WTC11 (cell line): ENCODE measurements around the gene ANGPTL4. TPM values are rescaled to one million over a fixed set of nuclear protein-coding genes. Genes with fewer than 3 reads are reported as not detected.

Experiments
- ATAC-seq: fragments of 200-7000 bp; cut with Tn5 transposase; 2 replicates; pipeline ENCODE4 v1.10.0; 2021; ENCODE audit warnings: mild to moderate bottlenecking, moderate library complexity
- CTCF ChIA-PET: fragments of 300-600 bp; sonication (Branson Sonifier 250); formaldehyde crosslinking; loops from one replicate; lab custom pipeline; 2021; ENCODE audit warnings: antibody characterized with exemption; lab: Charles Lee
- POLR2A ChIA-PET: fragments of 350-600 bp; sonication (Branson Sonifier 250); formaldehyde crosslinking; loops from one replicate; lab custom pipeline; 2021; ENCODE audit warnings: antibody characterized with exemption; lab: Charles Lee
- DNase-seq: peaks from one replicate; pipeline ENCODE4 v3.0.0; 2021; ENCODE audit warnings: low spot score
- H3K27ac Mint-ChIP-seq: 2 replicates; pipeline ENCODE4 v1.8.0; 2021; ENCODE audit warnings: mixed read lengths
- H3K27me3 Mint-ChIP-seq: 2 replicates; pipeline ENCODE4 v1.8.0; 2021; ENCODE audit warnings: low read depth, mild to moderate bottlenecking, moderate library complexity, mixed read lengths
- H3K36me3 Mint-ChIP-seq: 2 replicates; pipeline ENCODE4 v1.8.0; 2021; ENCODE audit warnings: mixed read lengths
- H3K4me1 Mint-ChIP-seq: 2 replicates; pipeline ENCODE4 v1.8.0; 2022; ENCODE audit warnings: mixed read lengths
- H3K4me3 Mint-ChIP-seq: 2 replicates; pipeline ENCODE4 v1.8.0; 2021; ENCODE audit warnings: mild to moderate bottlenecking, moderate library complexity, mixed read lengths
- H3K9me3 Mint-ChIP-seq: 2 replicates; pipeline ENCODE4 v1.8.0; 2021; ENCODE audit warnings: mixed read lengths
- ELF4 ChIP-seq: sonication (generic); formaldehyde crosslinking; IDR thresholded peaks from 2 replicates; pipeline ENCODE4 v1.8.1; 2022; ENCODE audit warnings: low read depth, mild to moderate bottlenecking, moderate library complexity, missing genetic modification reagents
- FOXJ3 ChIP-seq: sonication (generic); formaldehyde crosslinking; IDR thresholded peaks from 2 replicates; pipeline ENCODE4 v1.9.0; 2021; ENCODE audit warnings: missing genetic modification reagents, mild to moderate bottlenecking, borderline replicate concordance
- JUN ChIP-seq: sonication (generic); formaldehyde crosslinking; IDR thresholded peaks from 2 replicates; pipeline ENCODE4 v1.8.0; 2023; ENCODE audit warnings: mild to moderate bottlenecking, missing genetic modification reagents
- NFE2L1 ChIP-seq: sonication (generic); formaldehyde crosslinking; IDR thresholded peaks from 2 replicates; pipeline ENCODE4 v1.8.1; 2023; ENCODE audit warnings: missing genetic modification reagents
- NFYB ChIP-seq: sonication (generic); formaldehyde crosslinking; conservative IDR thresholded peaks from 2 replicates; pipeline ENCODE4 v1.8.0; 2022; ENCODE audit warnings: low read depth, missing genetic modification reagents
- NR2C2 ChIP-seq: sonication (generic); formaldehyde crosslinking; IDR thresholded peaks from 2 replicates; pipeline ENCODE4 v1.8.0; 2022; ENCODE audit warnings: mild to moderate bottlenecking, missing genetic modification reagents
- RELA ChIP-seq: sonication (generic); formaldehyde crosslinking; IDR thresholded peaks from 2 replicates; pipeline ENCODE4 v1.8.1; 2022; ENCODE audit warnings: missing genetic modification reagents, mild to moderate bottlenecking, borderline replicate concordance
- SMAD4 ChIP-seq: sonication (generic); formaldehyde crosslinking; IDR thresholded peaks from 2 replicates; pipeline ENCODE4 v1.8.0; 2022; ENCODE audit warnings: mild to moderate bottlenecking, missing genetic modification reagents
- SP1 ChIP-seq: sonication (generic); formaldehyde crosslinking; conservative IDR thresholded peaks from 2 replicates; pipeline ENCODE4 v1.8.1; 2022; ENCODE audit warnings: missing genetic modification reagents
- TEAD1 ChIP-seq: sonication (generic); formaldehyde crosslinking; IDR thresholded peaks from 2 replicates; pipeline ENCODE4 v1.8.0; 2022; ENCODE audit warnings: mild to moderate bottlenecking, missing genetic modification reagents
- TEAD4 ChIP-seq: sonication (generic); formaldehyde crosslinking; IDR thresholded peaks from 2 replicates; pipeline ENCODE4 v1.8.0; 2022; ENCODE audit warnings: mild to moderate bottlenecking, missing genetic modification reagents
- ZBTB21 ChIP-seq: sonication (generic); formaldehyde crosslinking; IDR thresholded peaks from 2 replicates; pipeline ENCODE4 v1.8.1; 2023; ENCODE audit warnings: mild to moderate bottlenecking, missing genetic modification reagents, borderline replicate concordance
- ZNF232 ChIP-seq: sonication (generic); formaldehyde crosslinking; IDR thresholded peaks from 2 replicates; pipeline ENCODE4 v1.8.0; 2022; ENCODE audit warnings: mild to moderate bottlenecking, missing genetic modification reagents
- ZNF416 ChIP-seq: fragments of 250-450 bp; sonication (Bioruptor Pico); IDR thresholded peaks from 2 replicates; pipeline ENCODE4 v1.9.0; 2021; ENCODE audit warnings: mild to moderate bottlenecking, inconsistent platforms
- ZNF671 ChIP-seq: fragments of 250-450 bp; sonication (Bioruptor Pico); IDR thresholded peaks from 2 replicates; pipeline ENCODE4 v1.8.0; 2021; ENCODE audit warnings: mild to moderate bottlenecking
- total RNA-seq: library from RNA; stranded (reverse); gene quantifications from 3 replicates; pipeline ENCODE4 v1.2.3, GENCODE V29; 2021
- TF ChIP-seq, protein P1 (sequence below): sonication (generic); formaldehyde crosslinking; IDR thresholded peaks from 2 replicates; pipeline ENCODE4 v1.8.1; 2023; ENCODE audit warnings: mild to moderate bottlenecking, missing genetic modification reagents
- TF ChIP-seq, protein P2 (sequence below): sonication (generic); formaldehyde crosslinking; IDR thresholded peaks from 2 replicates; pipeline ENCODE4 v1.8.1; 2023; ENCODE audit warnings: mild to moderate bottlenecking, missing genetic modification reagents, moderate library complexity
- TF ChIP-seq, protein P3 (sequence below): sonication (generic); formaldehyde crosslinking; IDR thresholded peaks from 2 replicates; pipeline ENCODE4 v1.8.1; 2022; ENCODE audit warnings: mild to moderate bottlenecking, moderate library complexity, missing genetic modification reagents
- TF ChIP-seq, protein P4 (sequence below): sonication (generic); formaldehyde crosslinking; IDR thresholded peaks from 2 replicates; pipeline ENCODE4 v1.8.0; 2022; ENCODE audit warnings: mild to moderate bottlenecking, missing genetic modification reagents
- TF ChIP-seq, protein P5 (sequence below): sonication (generic); formaldehyde crosslinking; IDR thresholded peaks from 2 replicates; pipeline ENCODE4 v1.8.1; 2023; ENCODE audit warnings: mild to moderate bottlenecking, moderate library complexity, missing genetic modification reagents
- TF ChIP-seq, protein P6 (sequence below): fragments of 200-600 bp; IDR thresholded peaks from 2 replicates; pipeline ENCODE4 v1.8.0; 2022; ENCODE audit warnings: antibody characterized with exemption
- TF ChIP-seq, protein P7 (sequence below): sonication (generic); formaldehyde crosslinking; IDR thresholded peaks from 2 replicates; pipeline ENCODE4 v1.8.1; 2022; ENCODE audit warnings: mild to moderate bottlenecking, missing genetic modification reagents, moderate library complexity, borderline replicate concordance
- TF ChIP-seq, protein P8 (sequence below): sonication (generic); formaldehyde crosslinking; IDR thresholded peaks from 2 replicates; pipeline ENCODE4 v1.8.1; 2023; ENCODE audit warnings: mild to moderate bottlenecking, missing genetic modification reagents

Gene ANGPTL4
- total RNA-seq, 1 experiment from 2014 or later = 1.0 TPM

DNA sequence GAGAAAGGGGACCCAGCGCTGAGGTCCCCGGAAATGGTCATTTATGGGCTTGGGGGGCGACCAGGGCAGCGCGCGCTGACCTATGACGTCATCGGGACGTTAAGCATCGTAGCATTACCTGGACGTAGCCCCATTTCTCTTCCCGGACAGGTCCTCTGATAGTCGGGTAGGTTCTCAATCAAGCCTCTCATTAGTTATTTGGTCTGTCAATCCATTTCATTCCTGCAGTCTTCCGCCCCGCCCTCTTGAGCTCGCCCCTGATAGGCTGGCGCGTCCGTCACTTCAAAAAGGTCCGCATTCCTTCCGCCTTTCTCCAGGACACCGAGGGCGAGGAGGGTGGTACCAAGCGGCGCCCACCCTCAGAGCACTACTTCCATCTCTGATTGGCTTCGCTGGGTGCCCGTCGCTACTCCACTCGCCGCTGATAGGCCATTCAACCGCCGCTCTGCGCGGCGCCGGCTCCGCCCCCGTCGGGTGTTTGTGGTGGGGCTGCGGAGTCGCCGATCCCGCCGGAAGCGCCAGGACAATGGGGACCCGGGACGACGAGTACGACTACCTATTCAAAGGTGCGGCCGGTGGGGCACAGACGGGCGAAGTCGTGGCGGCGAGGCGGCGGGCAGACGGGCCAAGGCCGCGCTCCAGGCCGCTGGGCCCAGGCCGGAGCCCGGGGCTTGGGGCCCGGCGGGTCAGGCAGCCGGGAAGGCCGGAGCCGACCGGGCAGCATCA lies 26.1 kb downstream of the ANGPTL4 start, which contains the start of gene RAB11B (continued):
- TF ChIP-seq, protein P1, sequence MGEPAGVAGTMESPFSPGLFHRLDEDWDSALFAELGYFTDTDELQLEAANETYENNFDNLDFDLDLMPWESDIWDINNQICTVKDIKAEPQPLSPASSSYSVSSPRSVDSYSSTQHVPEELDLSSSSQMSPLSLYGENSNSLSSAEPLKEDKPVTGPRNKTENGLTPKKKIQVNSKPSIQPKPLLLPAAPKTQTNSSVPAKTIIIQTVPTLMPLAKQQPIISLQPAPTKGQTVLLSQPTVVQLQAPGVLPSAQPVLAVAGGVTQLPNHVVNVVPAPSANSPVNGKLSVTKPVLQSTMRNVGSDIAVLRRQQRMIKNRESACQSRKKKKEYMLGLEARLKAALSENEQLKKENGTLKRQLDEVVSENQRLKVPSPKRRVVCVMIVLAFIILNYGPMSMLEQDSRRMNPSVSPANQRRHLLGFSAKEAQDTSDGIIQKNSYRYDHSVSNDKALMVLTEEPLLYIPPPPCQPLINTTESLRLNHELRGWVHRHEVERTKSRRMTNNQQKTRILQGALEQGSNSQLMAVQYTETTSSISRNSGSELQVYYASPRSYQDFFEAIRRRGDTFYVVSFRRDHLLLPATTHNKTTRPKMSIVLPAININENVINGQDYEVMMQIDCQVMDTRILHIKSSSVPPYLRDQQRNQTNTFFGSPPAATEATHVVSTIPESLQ = no peak
- TF ChIP-seq JUN (CRISPR knock-in tag) = 0 out of 2 replicates have a peak, but pooled peaks have one; percentile 34
- no peak for TF ChIP-seq ZNF671 (CRISPR knock-in tag)
- TF ChIP-seq ELF4 (CRISPR knock-in tag) = peak; percentile 76; the same call in 1 of the 2 replicates
- TF ChIP-seq SMAD4 (CRISPR knock-in tag) = no peak
- TF ChIP-seq NFE2L1 = no peak
- TF ChIP-seq, protein P2, sequence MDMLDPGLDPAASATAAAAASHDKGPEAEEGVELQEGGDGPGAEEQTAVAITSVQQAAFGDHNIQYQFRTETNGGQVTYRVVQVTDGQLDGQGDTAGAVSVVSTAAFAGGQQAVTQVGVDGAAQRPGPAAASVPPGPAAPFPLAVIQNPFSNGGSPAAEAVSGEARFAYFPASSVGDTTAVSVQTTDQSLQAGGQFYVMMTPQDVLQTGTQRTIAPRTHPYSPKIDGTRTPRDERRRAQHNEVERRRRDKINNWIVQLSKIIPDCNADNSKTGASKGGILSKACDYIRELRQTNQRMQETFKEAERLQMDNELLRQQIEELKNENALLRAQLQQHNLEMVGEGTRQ (CRISPR knock-in tag) = peak; percentile 14; the same call in 1 of the 2 replicates
- peak; percentile 92 for TF ChIP-seq ZNF416 (CRISPR knock-in tag)
- 0 out of 2 replicates have a peak, but pooled peaks have one; percentile 39 for TF ChIP-seq ZNF232 (CRISPR knock-in tag)
- TF ChIP-seq, protein P3, sequence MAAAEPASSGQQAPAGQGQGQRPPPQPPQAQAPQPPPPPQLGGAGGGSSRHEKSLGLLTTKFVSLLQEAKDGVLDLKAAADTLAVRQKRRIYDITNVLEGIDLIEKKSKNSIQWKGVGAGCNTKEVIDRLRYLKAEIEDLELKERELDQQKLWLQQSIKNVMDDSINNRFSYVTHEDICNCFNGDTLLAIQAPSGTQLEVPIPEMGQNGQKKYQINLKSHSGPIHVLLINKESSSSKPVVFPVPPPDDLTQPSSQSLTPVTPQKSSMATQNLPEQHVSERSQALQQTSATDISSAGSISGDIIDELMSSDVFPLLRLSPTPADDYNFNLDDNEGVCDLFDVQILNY (CRISPR knock-in tag) = peak; percentile 66; the same call in 1 of the 2 replicates
- TF ChIP-seq NFYB (CRISPR knock-in tag) = peak; percentile 100
- TF ChIP-seq TEAD4 (CRISPR knock-in tag) = no peak
- TF ChIP-seq TEAD1 (CRISPR knock-in tag) = peak; percentile 12
- TF ChIP-seq, protein P4, sequence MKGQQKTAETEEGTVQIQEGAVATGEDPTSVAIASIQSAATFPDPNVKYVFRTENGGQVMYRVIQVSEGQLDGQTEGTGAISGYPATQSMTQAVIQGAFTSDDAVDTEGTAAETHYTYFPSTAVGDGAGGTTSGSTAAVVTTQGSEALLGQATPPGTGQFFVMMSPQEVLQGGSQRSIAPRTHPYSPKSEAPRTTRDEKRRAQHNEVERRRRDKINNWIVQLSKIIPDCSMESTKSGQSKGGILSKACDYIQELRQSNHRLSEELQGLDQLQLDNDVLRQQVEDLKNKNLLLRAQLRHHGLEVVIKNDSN (CRISPR knock-in tag) = no peak; the same call in 1 of the 2 replicates
- peak; percentile 99 for TF ChIP-seq ZBTB21 (CRISPR knock-in tag)
- TF ChIP-seq NR2C2 (CRISPR knock-in tag) = no peak
- peak; percentile 87 for TF ChIP-seq SP1 (CRISPR knock-in tag)
- TF ChIP-seq, all 79 proteins: peak for 19

DNA sequence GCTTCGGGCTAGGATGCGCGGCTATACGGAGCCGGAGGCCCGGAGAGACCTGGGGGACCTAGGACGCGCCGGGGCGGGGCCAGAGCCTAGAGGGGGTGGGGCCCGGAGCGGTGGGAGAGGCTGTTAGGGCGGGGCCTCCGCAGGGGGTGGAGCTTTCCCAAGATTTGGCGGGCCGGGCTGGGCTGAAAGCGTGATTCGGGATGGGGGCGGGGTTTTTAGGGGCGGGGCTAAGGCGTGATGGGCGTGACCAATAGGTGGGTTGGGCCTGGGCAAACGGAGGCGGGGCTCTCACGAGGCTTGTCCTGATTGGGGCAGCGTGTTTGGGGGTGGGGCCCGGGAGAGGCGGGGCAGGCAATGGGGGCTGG lies 26.6 kb downstream of the ANGPTL4 start:
- CTCF ChIA-PET = interaction anchor here (0.6 to 4.2 kb wide), 17 partner anchors 20 to 536 kb away, joined by 3 to 47 read pairs (median 5); partner anchors contain the start of genes MARCHF2, SNAPC2 and ZNF414

More for the DNA sequence above, 26.6 kb downstream of the ANGPTL4 start:
- DNase-seq (peak; percentile 98), ATAC-seq (peak; percentile 70)
- no peaks in the 10 kb centered on the region for H3K27me3 Mint-ChIP-seq
- H3K4me3 Mint-ChIP-seq = peak overlapping the region; percentile 53
- TF ChIP-seq, protein P5, sequence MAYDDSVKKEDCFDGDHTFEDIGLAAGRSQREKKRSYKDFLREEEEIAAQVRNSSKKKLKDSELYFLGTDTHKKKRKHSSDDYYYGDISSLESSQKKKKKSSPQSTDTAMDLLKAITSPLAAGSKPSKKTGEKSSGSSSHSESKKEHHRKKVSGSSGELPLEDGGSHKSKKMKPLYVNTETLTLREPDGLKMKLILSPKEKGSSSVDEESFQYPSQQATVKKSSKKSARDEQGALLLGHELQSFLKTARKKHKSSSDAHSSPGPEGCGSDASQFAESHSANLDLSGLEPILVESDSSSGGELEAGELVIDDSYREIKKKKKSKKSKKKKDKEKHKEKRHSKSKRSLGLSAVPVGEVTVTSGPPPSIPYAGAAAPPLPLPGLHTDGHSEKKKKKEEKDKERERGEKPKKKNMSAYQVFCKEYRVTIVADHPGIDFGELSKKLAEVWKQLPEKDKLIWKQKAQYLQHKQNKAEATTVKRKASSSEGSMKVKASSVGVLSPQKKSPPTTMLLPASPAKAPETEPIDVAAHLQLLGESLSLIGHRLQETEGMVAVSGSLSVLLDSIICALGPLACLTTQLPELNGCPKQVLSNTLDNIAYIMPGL = 0 out of 2 replicates have a peak, but pooled peaks have one; percentile 53
- no peak for TF ChIP-seq RELA (CRISPR knock-in tag)
- TF ChIP-seq, protein P6, sequence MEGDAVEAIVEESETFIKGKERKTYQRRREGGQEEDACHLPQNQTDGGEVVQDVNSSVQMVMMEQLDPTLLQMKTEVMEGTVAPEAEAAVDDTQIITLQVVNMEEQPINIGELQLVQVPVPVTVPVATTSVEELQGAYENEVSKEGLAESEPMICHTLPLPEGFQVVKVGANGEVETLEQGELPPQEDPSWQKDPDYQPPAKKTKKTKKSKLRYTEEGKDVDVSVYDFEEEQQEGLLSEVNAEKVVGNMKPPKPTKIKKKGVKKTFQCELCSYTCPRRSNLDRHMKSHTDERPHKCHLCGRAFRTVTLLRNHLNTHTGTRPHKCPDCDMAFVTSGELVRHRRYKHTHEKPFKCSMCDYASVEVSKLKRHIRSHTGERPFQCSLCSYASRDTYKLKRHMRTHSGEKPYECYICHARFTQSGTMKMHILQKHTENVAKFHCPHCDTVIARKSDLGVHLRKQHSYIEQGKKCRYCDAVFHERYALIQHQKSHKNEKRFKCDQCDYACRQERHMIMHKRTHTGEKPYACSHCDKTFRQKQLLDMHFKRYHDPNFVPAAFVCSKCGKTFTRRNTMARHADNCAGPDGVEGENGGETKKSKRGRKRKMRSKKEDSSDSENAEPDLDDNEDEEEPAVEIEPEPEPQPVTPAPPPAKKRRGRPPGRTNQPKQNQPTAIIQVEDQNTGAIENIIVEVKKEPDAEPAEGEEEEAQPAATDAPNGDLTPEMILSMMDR = no peak
- TF ChIP-seq FOXJ3 = no peak
- TF ChIP-seq ELF4 (CRISPR knock-in tag) = no peak
- TF ChIP-seq, protein P7, sequence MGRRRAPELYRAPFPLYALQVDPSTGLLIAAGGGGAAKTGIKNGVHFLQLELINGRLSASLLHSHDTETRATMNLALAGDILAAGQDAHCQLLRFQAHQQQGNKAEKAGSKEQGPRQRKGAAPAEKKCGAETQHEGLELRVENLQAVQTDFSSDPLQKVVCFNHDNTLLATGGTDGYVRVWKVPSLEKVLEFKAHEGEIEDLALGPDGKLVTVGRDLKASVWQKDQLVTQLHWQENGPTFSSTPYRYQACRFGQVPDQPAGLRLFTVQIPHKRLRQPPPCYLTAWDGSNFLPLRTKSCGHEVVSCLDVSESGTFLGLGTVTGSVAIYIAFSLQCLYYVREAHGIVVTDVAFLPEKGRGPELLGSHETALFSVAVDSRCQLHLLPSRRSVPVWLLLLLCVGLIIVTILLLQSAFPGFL (CRISPR knock-in tag) = no peak
- TF ChIP-seq, protein P8, sequence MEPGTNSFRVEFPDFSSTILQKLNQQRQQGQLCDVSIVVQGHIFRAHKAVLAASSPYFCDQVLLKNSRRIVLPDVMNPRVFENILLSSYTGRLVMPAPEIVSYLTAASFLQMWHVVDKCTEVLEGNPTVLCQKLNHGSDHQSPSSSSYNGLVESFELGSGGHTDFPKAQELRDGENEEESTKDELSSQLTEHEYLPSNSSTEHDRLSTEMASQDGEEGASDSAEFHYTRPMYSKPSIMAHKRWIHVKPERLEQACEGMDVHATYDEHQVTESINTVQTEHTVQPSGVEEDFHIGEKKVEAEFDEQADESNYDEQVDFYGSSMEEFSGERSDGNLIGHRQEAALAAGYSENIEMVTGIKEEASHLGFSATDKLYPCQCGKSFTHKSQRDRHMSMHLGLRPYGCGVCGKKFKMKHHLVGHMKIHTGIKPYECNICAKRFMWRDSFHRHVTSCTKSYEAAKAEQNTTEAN (CRISPR knock-in tag) = no peak
- peak overlapping the region; percentile 86 for H3K27ac Mint-ChIP-seq
- H3K4me1 Mint-ChIP-seq = peaks cover 11% of the 10 kb centered on the region
- POLR2A ChIA-PET = interaction anchor here (0.7 to 2.2 kb wide), 8 partner anchors 24 to 135 kb away, joined by 3 to 12 read pairs (median 4); partner anchors contain the start of genes ANGPTL4 and ZNF414
- H3K9me3 Mint-ChIP-seq = peaks cover 20% of the 10 kb centered on the region
- H3K36me3 Mint-ChIP-seq = peaks cover 20% of the 10 kb centered on the region
